A549 (cell line): ENCODE measurements around the gene DISP1. TPM values are rescaled to one million over a fixed set of nuclear protein-coding genes. Genes with fewer than 3 reads are reported as not detected.

ENCODE experiments used
- ATAC-seq, 2 experiments: fragments of 200-7000 bp in 1 of 2; fragments of >200 bp in 1 of 2; cut with Nextera tagmentation in 1 of 2; cut with Tn5 transposase in 1 of 2; 3 replicates each; pipeline versions ENCODE4 v1.8.0 to v1.9.1; 2018 to 2020; ENCODE audit warnings: mild to moderate bottlenecking in 1 of 2, moderate library complexity in 1 of 2
- CTCF ChIA-PET: fragments of 300-600 bp; sonication (Branson Sonifier 250); formaldehyde crosslinking; extraction: SDS; loops from one replicate; lab custom pipeline; 2021; ENCODE audit warnings: antibody characterized with exemption, inconsistent platforms; lab: Yijun Ruan, JAX
- POLR2A ChIA-PET: fragments of 350-600 bp; formaldehyde crosslinking; extraction: SDS; loops from one replicate; lab custom pipeline; 2021; ENCODE audit warnings: antibody characterized with exemption, inconsistent platforms; lab: Yijun Ruan, JAX
- DNase-seq, 2 experiments: peaks; one replicate each; pipeline versions ENCODE4 v3.0.0 to v3.0.0-alpha.2; 2011 to 2016; ENCODE audit warnings: low read depth in 1 of 2, low spot score in 1 of 2
- FAIRE-seq: peaks from 2 replicates; lab custom pipeline; 2011; peaks lifted over from hg19 to GRCh38; lab: Jason Lieb, UNC
- H3K27ac ChIP-seq, 2 experiments: fragments of >200 bp; sonication (Bioruptor Twin); formaldehyde crosslinking; 3 replicates each; pipeline ENCODE4 v1.5.1; 2016 to 2017
- H3K4me1 ChIP-seq: fragments of >200 bp; sonication (Bioruptor Twin); formaldehyde crosslinking; 3 replicates; pipeline ENCODE4 v1.6.1; 2016
- H3K4me2 ChIP-seq: fragments of >200 bp; sonication (Bioruptor Twin); formaldehyde crosslinking; 3 replicates; pipeline ENCODE4 v1.6.1; 2016
- H3K4me3 ChIP-seq: fragments of >200 bp; sonication (Bioruptor Twin); formaldehyde crosslinking; 3 replicates; pipeline ENCODE4 v1.5.1; 2016
- H3K9me3 ChIP-seq: fragments of >200 bp; sonication (Bioruptor Twin); formaldehyde crosslinking; 3 replicates; pipeline ENCODE4 v1.6.1; 2016
- BHLHE40 ChIP-seq: IDR thresholded peaks from 2 replicates; pipeline ENCODE4 v1.6.1; 2012; ENCODE audit warnings: low read depth, low read length, inconsistent platforms
- CHD2 ChIP-seq: fragments of 150-350 bp; IDR thresholded peaks from 2 replicates; pipeline ENCODE4 v1.6.1; 2014; ENCODE audit warnings: low read length; ENCODE audit not compliant: partially characterized antibody
- CTCF ChIP-seq: fragments of >200 bp; sonication (Bioruptor Twin); formaldehyde crosslinking; IDR thresholded peaks from 3 replicates; pipeline ENCODE4 v1.5.1; 2016
- EHF ChIP-seq: fragments of 250-450 bp; sonication (Bioruptor Pico); IDR thresholded peaks from 2 replicates; pipeline ENCODE4 v1.5.0; 2020; ENCODE audit warnings: mild to moderate bottlenecking
- ELK1 ChIP-seq: fragments of 150-350 bp; IDR thresholded peaks from 2 replicates; pipeline ENCODE4 v1.6.1; 2014; ENCODE audit warnings: low read depth, mild to moderate bottlenecking, low read length
- FOSL2 ChIP-seq, 2 experiments: fragments of 450-650 bp in 1 of 2; fragments of >200 bp in 1 of 2; sonication (Bioruptor Twin) in 1 of 2; formaldehyde crosslinking; IDR thresholded peaks; 2 replicates each; pipeline versions ENCODE4 v1.5.0 to v1.6.1; 2016 to 2020; ENCODE audit warnings: mild to moderate bottlenecking in 1 of 2, moderate library complexity in 1 of 2
- FOXS1 ChIP-seq: fragments of 250-450 bp; sonication (Bioruptor Pico); IDR thresholded peaks from 2 replicates; pipeline ENCODE4 v1.5.0; 2020; ENCODE audit warnings: mild to moderate bottlenecking, moderate library complexity
- HOXA7 ChIP-seq: fragments of 250-450 bp; sonication (Bioruptor Pico); IDR thresholded peaks from 2 replicates; pipeline ENCODE4 v1.5.0; 2020; ENCODE audit warnings: mild to moderate bottlenecking, moderate library complexity
- HOXB13 ChIP-seq: fragments of 250-450 bp; sonication (Bioruptor Pico); IDR thresholded peaks from 2 replicates; pipeline ENCODE4 v1.5.0; 2020; ENCODE audit warnings: low read depth, mild to moderate bottlenecking, moderate library complexity
- JUN ChIP-seq, 2 experiments: fragments of >200 bp; sonication (Bioruptor Twin); formaldehyde crosslinking; IDR thresholded peaks; 2 replicates in 1 of 2; 3 replicates in 1 of 2; pipeline ENCODE4 v1.6.1; 2016 to 2017
- JUNB ChIP-seq: fragments of >200 bp; sonication (Bioruptor Twin); formaldehyde crosslinking; IDR thresholded peaks from 2 replicates; pipeline ENCODE4 v1.6.1; 2016
- KDM1A ChIP-seq: fragments of 200-600 bp; sonication (generic); IDR thresholded peaks from 2 replicates; pipeline ENCODE4 v1.6.1; 2016; ENCODE audit warnings: low read depth, mild to moderate bottlenecking
- MAFK ChIP-seq: fragments of 450-650 bp; IDR thresholded peaks from 2 replicates; pipeline ENCODE4 v1.6.1; 2014; ENCODE audit not compliant: partially characterized antibody
- MAX ChIP-seq: IDR thresholded peaks from 2 replicates; pipeline ENCODE4 v1.6.1; 2012
- MYC ChIP-seq: IDR thresholded peaks from 2 replicates; pipeline ENCODE4 v1.6.1; 2012; ENCODE audit warnings: mild to moderate bottlenecking, inconsistent platforms, low read length, improper control_type of control experiment, borderline replicate concordance
- POLR2A ChIP-seq: IDR thresholded peaks from 2 replicates; pipeline ENCODE4 v1.6.1; 2012; ENCODE audit warnings: mild to moderate bottlenecking, low read length
- POLR2AphosphoS2 ChIP-seq: conservative IDR thresholded peaks from 2 replicates; pipeline ENCODE4 v1.6.1; 2012; ENCODE audit warnings: low read length, improper control_type of control experiment, inconsistent platforms
- RAD21 ChIP-seq, 2 experiments: fragments of >200 bp in 1 of 2; sonication (Bioruptor Twin) in 1 of 2; formaldehyde crosslinking in 1 of 2; IDR thresholded peaks in 1 of 2; conservative IDR thresholded peaks in 1 of 2; 2 replicates in 1 of 2; 3 replicates in 1 of 2; pipeline ENCODE4 v1.6.1; 2012 to 2018; ENCODE audit warnings: inconsistent platforms in 1 of 2
- RCOR1 ChIP-seq: fragments of 150-350 bp; IDR thresholded peaks from 2 replicates; pipeline ENCODE4 v1.6.1; 2014; ENCODE audit warnings: antibody characterized with exemption, low read length, low read depth
- SMC3 ChIP-seq: fragments of >200 bp; sonication (Bioruptor Twin); formaldehyde crosslinking; IDR thresholded peaks from 3 replicates; pipeline ENCODE4 v1.6.1; 2018; ENCODE audit warnings: inconsistent platforms
- SREBF2 ChIP-seq: fragments of 450-650 bp; IDR thresholded peaks from 2 replicates; pipeline ENCODE4 v1.6.1; 2014; ENCODE audit warnings: mild to moderate bottlenecking, moderate library complexity
- USF2 ChIP-seq: fragments of 450-650 bp; IDR thresholded peaks from 2 replicates; pipeline ENCODE4 v1.6.1; 2014; ENCODE audit warnings: antibody characterized with exemption
- ZSCAN20 ChIP-seq: fragments of 250-450 bp; sonication (Bioruptor Pico); IDR thresholded peaks from 2 replicates; pipeline ENCODE4 v1.8.0; 2022; ENCODE audit warnings: mild to moderate bottlenecking, moderate library complexity
- WGBS: methylation state at CpG from one replicate; pipeline ENCODE4 v1.1.6; 2017; ENCODE audit errors: missing lambda C conversion rate; 5-methylcytosine and 5-hydroxymethylcytosine counted together
- polyA plus RNA-seq, 4 experiments: library from polyadenylated mRNA; depleted of rRNA in 3 of 4; stranded (reverse); fragments of >200 nt; fragmentation: RNase III in 1 of 4; extraction: RNeasy Plus Mini Kit Qiagen cat#74134 plus additional on column Dnase treatment in 1 of 4; gene quantifications; 2 replicates in 3 of 4; 3 replicates in 1 of 4; pipeline ENCODE4 v1.2.3, GENCODE V29; 2011 to 2017

The DISP1 gene
- polyA plus RNA-seq, 2 of the 4 experiments (the other 2 are of a cell fraction): 1.2 to 5.1 TPM

- no peak overlapping the region for H3K27ac ChIP-seq
- no peak for FAIRE-seq
- WGBS: 88% methylated on average over 2 of the region's 6 CpGs
- peaks cover 10% of the 10 kb centered on the region; the same call in 2 of the 3 replicates for H3K4me1 ChIP-seq
- H3K4me3 ChIP-seq: no peak overlapping the region
- ChIA-PET CTCF (interaction anchor here (0.6 to 6.8 kb wide), 7 partner anchors 17 to 569 kb away, joined by 3 to 84 read pairs (median 6); partner anchors contain the start of gene SUSD4), POLR2A (no interaction called here)
- no peak overlapping the region for H3K4me2 ChIP-seq
- no peak for TF ChIP-seq EHF (CRISPR knock-in tag)
- no peak for TF ChIP-seq BHLHE40
- no peak for TF ChIP-seq MYC
- no peak for TF ChIP-seq ELK1
- TF ChIP-seq KDM1A: no peak
- TF ChIP-seq USF2: no peak
- no peak for TF ChIP-seq SREBF2
- TF ChIP-seq FOXS1 (CRISPR knock-in tag): no peak
- peak; percentile 59; the same call in 2 of the 3 replicates for TF ChIP-seq SMC3
- no peak for TF ChIP-seq ZSCAN20 (CRISPR knock-in tag)
- TF ChIP-seq HOXB13 (CRISPR knock-in tag): no peak
- peak; percentile 47 to 52; a peak in 4 of 5 replicates for TF ChIP-seq RAD21 (conservative IDR thresholded peaks at IDR 0.05 in 1 of 2, IDR thresholded peaks at IDR 0.05 in 1 of 2)
- no peak for TF ChIP-seq MAFK
- no peak for TF ChIP-seq JUNB
- TF ChIP-seq RCOR1: no peak
- TF ChIP-seq POLR2A: no peak
- TF ChIP-seq HOXA7 (CRISPR knock-in tag): no peak
- TF ChIP-seq CTCF: peak; percentile 26
- TF ChIP-seq MAX: no peak
- TF ChIP-seq JUN (IDR thresholded peaks at IDR 0.05): no peak
- TF ChIP-seq, all 56 proteins: peak for 3
- DNase-seq: peak in 1 of 2 experiments; percentile 49
- no peaks in the 10 kb centered on the region for H3K9me3 ChIP-seq
- ATAC-seq: peak in 1 of 2 experiments; percentile 56; a peak in 3 of 6 replicates
Observed at GRCh38 chr1:222794656-222795474, 20.0 kb upstream of the DISP1 start.

GRCh38 chr1:222798116-222798515, 16.7 kb upstream of the DISP1 start:
- Histone ChIP-seq H3K4me3 (no peak overlapping the region), H3K9me3 (no peaks in the 10 kb centered on the region), H3K27ac (no peak overlapping the region), H3K4me1 (peaks cover 10% of the 10 kb centered on the region; the same call in 2 of the 3 replicates), H3K4me2 (peak overlapping the region; percentile 32; the same call in 2 of the 3 replicates)
- CTCF ChIA-PET: interaction anchor here (0.6 to 2.5 kb wide), 7 partner anchors 189 to 885 kb away, joined by 3 to 14 read pairs (median 4); no protein-coding TSS in a partner anchor
- FAIRE-seq (no peak), DNase-seq (peak in 1 of 2 experiments; percentile 20), ATAC-seq (peak in 1 of 2 experiments; percentile 57; a peak in 3 of 6 replicates)
- TF ChIP-seq MYC: no peak
- no peak for TF ChIP-seq CHD2
- TF ChIP-seq FOSL2 (IDR thresholded peaks at IDR 0.05): no peak
- TF ChIP-seq FOSL2 (CRISPR knock-in tag; IDR thresholded peaks at IDR 0.05): 0 out of 2 replicates have a peak, but pooled peaks have one; percentile 19
- TF ChIP-seq POLR2AphosphoS2: no peak
- POLR2A ChIA-PET: interaction anchor here (0.8 kb wide), 2 partner anchors 85 to 198 kb away, joined by 5 read pairs; no protein-coding TSS in a partner anchor
